Erythroblast (primary cell): ENCODE measurements around the gene ZBTB21.

Source experiments
- GATA1 ChIP-seq: IDR thresholded peaks from 2 replicates; pipeline ENCODE4 v1.6.1; 2011; ENCODE audit warnings: low read depth, mild to moderate bottlenecking, control low read depth, low read length, moderate library complexity
- POLR2A ChIP-seq: IDR thresholded peaks from 2 replicates; pipeline ENCODE4 v1.6.1; 2011; ENCODE audit warnings: mild to moderate bottlenecking, low read length

DNA sequence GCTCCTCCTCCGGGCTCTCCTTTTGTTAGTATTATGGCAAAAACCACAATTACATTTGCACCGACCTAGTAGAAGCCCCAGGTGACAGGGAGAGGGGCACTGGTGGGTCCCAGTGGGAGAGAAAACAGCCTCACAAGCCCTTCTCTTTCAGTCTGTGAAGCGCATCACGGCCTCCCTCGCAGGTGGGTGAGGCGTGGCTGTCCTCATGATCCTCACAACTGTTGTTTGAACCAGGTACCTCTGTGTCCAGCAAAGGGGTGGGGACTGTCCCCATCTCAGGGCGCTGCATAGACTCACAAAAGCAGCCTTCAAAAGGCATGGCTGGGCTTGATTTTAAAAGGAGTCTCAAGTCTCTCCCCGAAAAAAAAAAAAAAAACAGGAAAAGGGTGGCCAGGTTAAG lies 48.4 kb downstream of the ZBTB21 start:
- TF ChIP-seq POLR2A (no peak), GATA1 (no peak)
